PC-3 (cell line): ENCODE results near the gene LRRN4.

Experiments used
- CTCF ChIP-seq: fragments of 300-600 bp; sonication (generic); conservative IDR thresholded peaks from 2 replicates; pipeline ENCODE4 v1.5.1; 2017; ENCODE audit warnings: antibody characterized with exemption, low read depth, mild to moderate bottlenecking, low read length
- EZH2phosphoT487 ChIP-seq: fragments of 300-600 bp; sonication (generic); IDR thresholded peaks from 2 replicates; pipeline ENCODE4 v1.6.1; 2018; ENCODE audit warnings: mild to moderate bottlenecking, antibody characterized with exemption, low read length, borderline replicate concordance

- no peak for TF ChIP-seq CTCF
- TF ChIP-seq EZH2phosphoT487: no peak
These were observed 25.0 kb downstream of the LRRN4 start for GRCh38 chr20:6028818-6029217.
